K562 (cell line): ENCODE data around the gene PWP2. TPM values are rescaled to one million over a fixed set of nuclear protein-coding genes. Genes with fewer than 3 reads are reported as not detected.
"Not testable (repeated sequence)": the region's sequence is repeated elsewhere in the genome, so short reads cannot be mapped to it uniquely, and the experiment has no call there.

Experiments used
- ATAC-seq: fragments of 200-7000 bp; cut with Tn5 transposase; 3 replicates; pipeline ENCODE4 v1.9.1; 2020; ENCODE audit warnings: moderate library complexity
- BruUV-seq: library from RNA; stranded (reverse); fragments of 400-500 nt; replicated peaks from 2 replicates; lab custom pipeline; 2021; lab: Mats Ljungman, UMichigan
- CTCF ChIA-PET: fragments of 300-600 bp; formaldehyde crosslinking; extraction: SDS; loops from one replicate; lab custom pipeline; 2021; ENCODE audit warnings: low intra/inter-chr PET ratio; lab: Yijun Ruan, JAX
- POLR2A ChIA-PET: fragments of 300-600, 350-650 bp; sonication (Branson Sonifier 250); formaldehyde crosslinking; extraction: SDS; loops from one replicate; lab custom pipeline; 2021; ENCODE audit warnings: antibody characterized with exemption, inconsistent platforms; lab: Yijun Ruan, JAX
- DNase-seq, 4 experiments: peaks; one replicate each; pipeline versions ENCODE4 v3.0.0 to v3.0.0-alpha.2; 2011 to 2018; ENCODE audit warnings: low spot score in 3 of 4, mixed read lengths in 3 of 4; ENCODE audit errors: extremely low read depth in 1 of 4
- FAIRE-seq: peaks from 2 replicates; lab custom pipeline; 2011; peaks lifted over from hg19 to GRCh38; lab: Jason Lieb, UNC
- H2AFZ ChIP-seq: 2 replicates; pipeline ENCODE4 v1.6.0; 2011; ENCODE audit warnings: low read depth, low read length, control low read depth, inconsistent platforms
- H3K27ac ChIP-seq: fragments of 200-600 bp; 3 replicates; pipeline ENCODE4 v1.8.0; 2011; ENCODE audit warnings: low read depth, mild to moderate bottlenecking, control low read depth, inconsistent platforms, low read length, moderate library complexity, mixed read lengths; ENCODE audit errors: extremely low read depth
- H3K27me3 ChIP-seq, 2 experiments: fragments of 300-600 bp in 1 of 2; 2 replicates in 1 of 2; 3 replicates in 1 of 2; pipeline versions ENCODE4 v1.6.0 to v1.8.0; 2011; ENCODE audit warnings: inconsistent platforms in 2 of 2, low read length in 2 of 2, mild to moderate bottlenecking in 1 of 2, mixed read lengths in 1 of 2, moderate library complexity in 1 of 2; ENCODE audit not compliant: control insufficient read depth in 2 of 2, insufficient read depth in 2 of 2
- H3K36me3 ChIP-seq: fragments of 300-600 bp; 3 replicates; pipeline ENCODE4 v1.8.0; 2011; ENCODE audit warnings: mild to moderate bottlenecking, low read length, inconsistent platforms; ENCODE audit not compliant: control insufficient read depth, insufficient read depth
- H3K4me1 ChIP-seq, 2 experiments: fragments of 200-600 bp in 1 of 2; replicated peaks in 1 of 2; 2 replicates in 1 of 2; 3 replicates in 1 of 2; pipeline versions ENCODE4 v1.5.1 to v1.8.0; 2011; ENCODE audit warnings: inconsistent platforms in 2 of 2, low read length in 2 of 2, mild to moderate bottlenecking in 1 of 2, mixed read lengths in 1 of 2, moderate library complexity in 1 of 2; ENCODE audit not compliant: control insufficient read depth in 2 of 2, insufficient read depth in 2 of 2
- H3K4me2 ChIP-seq: 2 replicates; pipeline ENCODE4 v1.6.1; 2011; ENCODE audit warnings: low read length, control low read depth, inconsistent platforms, mixed read lengths; ENCODE audit not compliant: insufficient read depth
- H3K4me3 ChIP-seq: fragments of 200-600 bp; sonication (generic), shearing (Covaris generic); 2 replicates; pipeline ENCODE4 v1.5.1; 2016; ENCODE audit warnings: control low read depth, inconsistent platforms
- H3K79me2 ChIP-seq: fragments of 200-600 bp; 3 replicates; pipeline ENCODE4 v1.8.0; 2011; ENCODE audit warnings: low read length, inconsistent platforms; ENCODE audit not compliant: control insufficient read depth, insufficient read depth
- H3K9ac ChIP-seq, 2 experiments: 2 replicates each; pipeline versions ENCODE4 v1.6.0 to v1.6.1; 2011; ENCODE audit warnings: low read depth in 2 of 2, low read length in 2 of 2, control low read depth in 1 of 2, inconsistent platforms in 1 of 2, mild to moderate bottlenecking in 1 of 2, mixed read lengths in 1 of 2; ENCODE audit not compliant: insufficient read depth in 1 of 2
- H3K9me1 ChIP-seq: one replicate; pipeline ENCODE4 v1.6.0; 2011; ENCODE audit warnings: inconsistent platforms, mild to moderate bottlenecking, low read length, moderate library complexity; ENCODE audit not compliant: control insufficient read depth, insufficient read depth
- H3K9me3 ChIP-seq: replicated peaks from 2 replicates; pipeline ENCODE4 v1.5.1; 2011; ENCODE audit warnings: low read depth, low read length, inconsistent platforms; ENCODE audit not compliant: control insufficient read depth, insufficient read depth
- H4K20me1 ChIP-seq: replicated peaks from 2 replicates; pipeline ENCODE4 v1.6.1; 2011; ENCODE audit warnings: low read length, inconsistent platforms, mixed read lengths; ENCODE audit not compliant: control insufficient read depth, insufficient read depth
- WGBS: fragments of 100-300 bp; shearing (Covaris generic); methylation state at CpG from one replicate; pipeline ENCODE4 v1.1.6; 2016; ENCODE audit warnings: low coverage, mixed read lengths; ENCODE audit not compliant: insufficient coverage; ENCODE audit errors: missing lambda C conversion rate; 5-methylcytosine and 5-hydroxymethylcytosine counted together
- in situ Hi-C: fragments of 300-500 bp; cut with MboI; formaldehyde crosslinking; loops from 4 replicates; pipeline ENCODE4 v1.15.0; 2018; ENCODE audit warnings: inconsistent platforms, mixed read lengths
- intact Hi-C: fragments of 100-400 bp; cut with micrococcal nuclease; formaldehyde crosslinking; loops from 2 replicates; pipeline ENCODE4 v1.14.2; 2022
- polyA plus RNA-seq, 8 experiments: library from polyadenylated mRNA; depleted of rRNA in 4 of 8; stranded (reverse) in 5 of 8; unstranded in 3 of 8; fragments of >200 nt; fragmentation: Nextera tagmentation in 2 of 8; fragmentation: Illumina TruSeq in 1 of 8; extraction: Ambion mirVana in 2 of 8; extraction: Trizol in 1 of 8; gene quantifications; 2 replicates each; pipeline versions ENCODE4 v1.2.1 to v1.2.3, GENCODE V29; 2011 to 2014; ENCODE audit warnings: inconsistent platforms in 1 of 8, missing spikeins in 1 of 8
- total RNA-seq, 7 experiments: library from RNA; depleted of rRNA in 6 of 7; stranded (reverse); fragments of >200 nt in 6 of 7; fragmentation: Illumina TruSeq in 2 of 7; extraction: Trizol in 2 of 7; gene quantifications; 2 replicates each; pipeline versions ENCODE4 v1.2.1 to v1.2.3, GENCODE V29; 2011 to 2021; ENCODE audit warnings: low replicate concordance in 1 of 7

PWP2 gene
- total and polyA plus RNA-seq, 9 of the 15 experiments (the other 6 are each of a cell fraction or from before 2014, with no cell fraction given), result 0.72 to 57.6 (median 31.1) TPM

DNA sequence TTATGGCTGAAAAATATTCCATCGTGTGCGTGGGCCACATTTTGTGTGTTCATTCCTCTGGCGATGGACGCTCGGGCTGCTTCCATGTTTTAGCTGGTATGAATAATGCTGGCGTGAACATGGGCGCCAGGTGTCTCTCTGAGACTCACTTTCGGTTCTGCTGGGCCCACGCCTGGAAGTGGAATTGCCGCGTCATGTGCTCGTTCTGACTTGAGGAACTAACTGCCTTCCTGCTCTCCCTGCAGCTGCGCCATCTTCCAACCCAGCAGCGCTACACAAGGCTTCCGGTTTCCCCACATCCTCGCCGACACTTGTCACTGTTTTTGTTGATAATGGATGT is 46.7 kb downstream of the PWP2 start:
- BruUV-seq, POLR2A ChIA-PET, H3K4me1 ChIP-seq, H3K36me3 ChIP-seq, H3K9ac ChIP-seq, H3K9me1 ChIP-seq, DNase-seq, intact Hi-C loops, H3K79me2 ChIP-seq, H3K27ac ChIP-seq, H4K20me1 ChIP-seq, H3K27me3 ChIP-seq, H3K4me3 ChIP-seq, H3K4me2 ChIP-seq, H2AFZ ChIP-seq, CTCF ChIA-PET, ATAC-seq, H3K9me3 ChIP-seq: not testable (repeated sequence)
- 100% methylated on average over 2 of the region's 17 CpGs for WGBS
- in situ Hi-C loops, result loop anchor here (25.0 kb wide), 1 partner anchor 133 kb away; the partner anchor contains the start of gene AIRE
- FAIRE-seq, result peak; percentile 63

GRCh38 chr21:44154816-44155230 is 47.6 kb downstream of the PWP2 start:
- H3K9me1 ChIP-seq, intact Hi-C loops, H3K9ac ChIP-seq, H3K4me3 ChIP-seq, DNase-seq, BruUV-seq, CTCF ChIA-PET, H4K20me1 ChIP-seq, H3K4me2 ChIP-seq, H3K36me3 ChIP-seq, H3K27me3 ChIP-seq, POLR2A ChIA-PET, H3K79me2 ChIP-seq, H3K4me1 ChIP-seq, H3K9me3 ChIP-seq, H2AFZ ChIP-seq, H3K27ac ChIP-seq: not testable (repeated sequence)
- WGBS, result no CpG with 5 or more reads among the region's 20 CpGs
- in situ Hi-C loops, result loop anchor here (25.0 kb wide), 1 partner anchor 132 kb away; the partner anchor contains the start of gene AIRE
- ATAC-seq, result peak; percentile 87
- peak; percentile 64 for FAIRE-seq

DNA sequence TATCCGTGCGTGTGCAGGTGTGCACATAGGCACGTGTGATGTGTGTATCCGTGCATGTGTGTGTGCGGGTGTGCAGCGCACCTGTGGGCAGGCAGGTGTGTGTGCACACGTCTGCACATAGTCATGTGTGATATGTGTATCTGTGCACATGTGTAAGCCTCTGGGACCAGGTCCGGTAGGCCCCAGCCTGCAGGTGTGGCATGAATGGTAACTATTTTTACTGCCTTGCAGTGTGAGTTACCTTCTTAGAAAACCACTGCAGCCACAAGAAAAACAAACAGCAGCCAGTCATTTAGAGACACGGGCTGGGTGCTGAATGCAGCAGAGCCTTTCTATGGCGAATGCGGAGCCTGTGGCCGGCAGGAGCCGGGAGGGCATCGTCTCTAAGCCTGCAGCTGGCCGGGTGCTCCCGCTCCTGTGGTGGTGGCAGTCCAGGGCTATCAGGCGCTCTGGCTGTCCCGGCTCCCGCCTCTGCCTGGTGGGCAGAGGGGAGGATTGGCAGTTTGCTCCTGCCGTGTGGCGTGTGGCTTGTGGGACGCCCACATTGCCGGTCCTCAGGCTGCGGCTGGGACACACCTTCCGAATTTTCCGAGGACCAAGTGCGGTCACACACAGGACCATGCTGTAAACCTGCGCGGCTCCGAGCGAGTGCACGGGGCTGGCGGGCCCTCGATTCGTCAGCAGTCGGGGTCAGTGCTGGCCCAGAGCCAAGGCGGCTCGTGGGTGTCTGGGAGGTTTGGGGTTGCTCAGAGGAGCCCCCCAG is 48.2 kb downstream of the PWP2 start:
- H3K27ac ChIP-seq, H3K9me3 ChIP-seq, H3K4me2 ChIP-seq, H3K27me3 ChIP-seq, H3K4me3 ChIP-seq, H3K79me2 ChIP-seq, DNase-seq, H3K9me1 ChIP-seq, H3K36me3 ChIP-seq, H3K4me1 ChIP-seq, H3K9ac ChIP-seq, CTCF ChIA-PET, H4K20me1 ChIP-seq, ATAC-seq, H2AFZ ChIP-seq, intact Hi-C loops, FAIRE-seq, BruUV-seq, POLR2A ChIA-PET: not testable (repeated sequence)
- in situ Hi-C loops, result loop anchor here (25.0 kb wide), 1 partner anchor 132 kb away; the partner anchor contains the start of gene AIRE
- WGBS, result 100% methylated on average over 3 of the region's 38 CpGs

GRCh38 chr21:44155994-44156380 is 48.8 kb downstream of the PWP2 start:
- H3K27me3 ChIP-seq, CTCF ChIA-PET, POLR2A ChIA-PET, H2AFZ ChIP-seq, H3K79me2 ChIP-seq, ATAC-seq, intact Hi-C loops, FAIRE-seq, H3K36me3 ChIP-seq, H3K27ac ChIP-seq, DNase-seq, H4K20me1 ChIP-seq, H3K4me2 ChIP-seq, H3K4me3 ChIP-seq, H3K4me1 ChIP-seq, BruUV-seq, H3K9ac ChIP-seq, H3K9me3 ChIP-seq, H3K9me1 ChIP-seq: not testable (repeated sequence)
- no CpG with 5 or more reads among the region's 8 CpGs for WGBS
- in situ Hi-C loops, result loop anchor here (25.0 kb wide), 1 partner anchor 131 kb away; the partner anchor contains the start of gene AIRE
